OCI-LY7 (cell line): ENCODE results near the gene VOPP1. TPM values are rescaled to one million over a fixed set of nuclear protein-coding genes. Genes with fewer than 3 reads are reported as not detected.

Experiments
- BruUV-seq: library from RNA; stranded (reverse); fragments of 400-500 nt; replicated peaks from 2 replicates; lab custom pipeline; 2021; lab: Mats Ljungman, UMichigan
- CTCF ChIA-PET: fragments of 300-600 bp; sonication (Branson Sonifier 250); formaldehyde crosslinking; loops from one replicate; lab custom pipeline; 2022; ENCODE audit warnings: antibody characterized with exemption; ENCODE audit not compliant: unreplicated experiment; lab: Charles Lee
- POLR2A ChIA-PET: fragments of 300-600 bp; sonication (Branson Sonifier 250); formaldehyde crosslinking; loops from one replicate; lab custom pipeline; 2022; ENCODE audit warnings: antibody characterized with exemption; lab: Charles Lee
- DNase-seq: peaks from one replicate; pipeline ENCODE4 v3.0.0-alpha.2; 2015; ENCODE audit warnings: low spot score
- H2AFZ ChIP-seq: fragments of 200-600 bp; sonication (generic), shearing (Covaris generic); 2 replicates; pipeline ENCODE4 v1.6.1; 2014; ENCODE audit warnings: mild to moderate bottlenecking, antibody characterized with exemption, low read length, moderate library complexity
- H3K27ac ChIP-seq: fragments of 200-600 bp; sonication (generic); 2 replicates; pipeline ENCODE4 v1.5.1; 2014; ENCODE audit warnings: mixed run types, low read depth, mild to moderate bottlenecking, moderate library complexity, low read length, inconsistent platforms; ENCODE audit not compliant: poor library complexity, severe bottlenecking
- H3K36me3 ChIP-seq: fragments of 200-600 bp; sonication (generic); 2 replicates; pipeline ENCODE4 v1.6.1; 2014; ENCODE audit warnings: mild to moderate bottlenecking, antibody characterized with exemption, low read length, moderate library complexity, mixed read lengths; ENCODE audit not compliant: insufficient read depth
- H3K4me1 ChIP-seq: fragments of 200-600 bp; sonication (generic); 2 replicates; pipeline ENCODE4 v1.5.1; 2014; ENCODE audit warnings: mild to moderate bottlenecking, low read length; ENCODE audit not compliant: insufficient read depth, poor library complexity, severe bottlenecking
- H3K4me2 ChIP-seq: fragments of 200-600 bp; sonication (generic); 2 replicates; pipeline ENCODE4 v1.6.1; 2014; ENCODE audit warnings: mild to moderate bottlenecking, low read length
- H3K4me3 ChIP-seq: fragments of 200-600 bp; sonication (generic); 2 replicates; pipeline ENCODE4 v1.5.1; 2014; ENCODE audit warnings: mild to moderate bottlenecking, low read depth, low read length; ENCODE audit not compliant: poor library complexity, severe bottlenecking
- H3K79me2 ChIP-seq: fragments of 200-600 bp; sonication (generic); 2 replicates; pipeline ENCODE4 v1.6.1; 2016; ENCODE audit warnings: low read depth, mild to moderate bottlenecking, low read length, moderate library complexity, mixed read lengths; ENCODE audit not compliant: insufficient read depth
- H3K9me2 ChIP-seq: fragments of 200-600 bp; sonication (generic); 2 replicates; pipeline ENCODE4 v1.6.1; 2016; ENCODE audit warnings: mild to moderate bottlenecking, low read length, mixed read lengths; ENCODE audit not compliant: insufficient read depth
- H3K9me3 ChIP-seq: fragments of 200-600 bp; sonication (generic); 2 replicates; pipeline ENCODE4 v1.6.1; 2014; ENCODE audit warnings: mild to moderate bottlenecking, mixed run types, low read length, mixed read lengths
- H4K20me1 ChIP-seq: fragments of 200-600 bp; sonication (generic); 2 replicates; pipeline ENCODE4 v1.6.1; 2014; ENCODE audit warnings: mild to moderate bottlenecking, antibody characterized with exemption, low read length, moderate library complexity, mixed read lengths; ENCODE audit not compliant: insufficient read depth
- CTCF ChIP-seq: fragments of 200-600 bp; sonication (generic); conservative IDR thresholded peaks from 2 replicates; pipeline ENCODE4 v1.5.1; 2014; ENCODE audit warnings: mild to moderate bottlenecking, antibody characterized with exemption, low read length, moderate library complexity, mixed read lengths
- EZH2phosphoT487 ChIP-seq: fragments of 200-600 bp; sonication (generic); IDR thresholded peaks from 2 replicates; pipeline ENCODE4 v1.6.1; 2018; ENCODE audit warnings: low read depth, borderline replicate concordance, mild to moderate bottlenecking, mixed run types, antibody characterized with exemption, low read length, moderate library complexity, mixed read lengths
- intact Hi-C: fragments of 100-400 bp; cut with micrococcal nuclease; formaldehyde crosslinking; loops from one replicate; pipeline ENCODE4 v1.10.0; 2022; ENCODE audit not compliant: unreplicated experiment
- total RNA-seq, 2 experiments: library from RNA; depleted of rRNA in 1 of 2; stranded (reverse); fragments of >200 nt in 1 of 2; shearing (Covaris generic) in 1 of 2; gene quantifications; 2 replicates each; pipeline ENCODE4 v1.2.3, GENCODE V29; 2014 to 2022

Gene VOPP1
- total RNA-seq, 2 experiments from 2014 or later, result 68.8 to 72.1 TPM

DNA sequence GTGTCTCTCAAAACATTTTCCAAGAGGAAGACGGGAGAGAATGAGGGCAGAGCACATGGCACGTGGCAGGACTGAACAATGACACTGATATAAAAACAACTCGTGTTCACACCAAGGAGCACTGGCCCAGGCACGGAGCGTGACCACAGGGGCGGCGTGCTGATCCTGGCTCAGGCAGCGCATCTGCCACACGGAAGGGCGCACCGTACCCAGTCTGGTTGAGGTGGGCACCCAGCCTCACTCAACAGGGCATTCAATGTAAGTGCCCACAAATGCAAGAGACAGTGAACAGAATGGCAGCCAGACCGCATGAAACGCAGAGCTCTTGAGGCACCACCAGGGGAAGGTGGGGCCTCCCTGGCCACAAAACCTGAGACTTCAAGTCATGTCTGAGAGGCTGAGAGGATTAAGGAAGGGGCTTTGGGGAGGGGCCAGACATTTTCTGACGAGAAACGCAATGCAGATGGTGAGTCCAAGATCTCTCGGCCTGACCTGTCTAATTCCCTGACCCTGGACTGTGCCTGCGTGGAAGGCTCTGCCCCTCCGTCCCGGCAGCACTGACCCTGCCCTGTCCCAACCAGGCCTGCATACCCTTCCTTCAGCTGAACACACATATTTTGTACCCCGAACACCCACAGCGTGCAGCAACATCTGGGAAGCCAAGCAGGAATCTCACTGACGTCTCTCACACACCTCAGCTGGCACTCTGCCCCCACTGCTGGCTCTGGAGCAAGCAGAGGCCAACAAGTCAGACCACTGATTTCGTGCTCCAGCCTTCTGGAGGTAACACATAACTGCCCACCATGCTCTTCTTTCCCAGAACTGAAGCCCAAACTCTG lies 35.5 kb downstream of the VOPP1 start:
- Histone ChIP-seq H4K20me1 (peaks cover 7% of the 10 kb centered on the region; the same call in 1 of the 2 replicates), H3K9me3 (no peaks in the 10 kb centered on the region), H3K4me1 (peaks cover 77% of the 10 kb centered on the region), H3K4me2 (peak overlapping the region; percentile 90), H3K27ac (peak overlapping the region; percentile 100), H3K4me3 (peak overlapping the region; percentile 1), H3K79me2 (peaks cover 72% of the 10 kb centered on the region; the same call in 1 of the 2 replicates), H3K9me2 (no peaks in the 10 kb centered on the region), H2AFZ (no peak overlapping the region), H3K36me3 (peaks cover 3% of the 10 kb centered on the region)
- BruUV-seq, result no TSS peak
- no peak for TF ChIP-seq EZH2phosphoT487
- 0 out of 2 replicates have a peak, but pooled peaks have one; percentile 33 for TF ChIP-seq CTCF
- no peak for DNase-seq
- ChIA-PET POLR2A (interaction anchor here (2.2 to 4.3 kb wide), 2 partner anchors 10 to 18 kb away, joined by 6 to 15 read pairs; no protein-coding TSS in a partner anchor), CTCF (no interaction called here)
- intact Hi-C loops, result loop anchor here (10.0 kb wide), 1 partner anchor 172 kb away; the partner anchor contains the start of gene LANCL2

- no TSS peak for BruUV-seq
- intact Hi-C loops, result loop anchor here (10.0 kb wide), 1 partner anchor 171 kb away; the partner anchor contains the start of gene LANCL2
- Histone ChIP-seq H3K27ac (peak overlapping the region; percentile 100), H3K9me3 (no peaks in the 10 kb centered on the region), H3K4me2 (peak overlapping the region; percentile 90), H3K79me2 (peaks cover 72% of the 10 kb centered on the region; the same call in 1 of the 2 replicates), H4K20me1 (peaks cover 4% of the 10 kb centered on the region; the same call in 1 of the 2 replicates), H3K4me3 (peak overlapping the region; percentile 53), H2AFZ (no peak overlapping the region), H3K4me1 (peaks cover 89% of the 10 kb centered on the region), H3K36me3 (peaks cover 8% of the 10 kb centered on the region), H3K9me2 (no peaks in the 10 kb centered on the region)
- DNase-seq, result no peak
- no peak for TF ChIP-seq EZH2phosphoT487
- no peak for TF ChIP-seq CTCF
- ChIA-PET CTCF (no interaction called here), POLR2A (interaction anchor here (0.7 to 4.3 kb wide), 5 partner anchors 10 to 67 kb away, joined by 3 to 15 read pairs (median 3); no protein-coding TSS in a partner anchor)
Measured at GRCh38 chr7:55535617-55536016, 36.7 kb downstream of the VOPP1 start.
